ENCODE measurements around the gene NES.

Gene NES

GRCh38 chr1:156618853-156619581 is 58.2 kb downstream of the NES start, which contains the start of gene HAPLN2:
TSS of gene HAPLN2 (plus strand) at chr1:156619415. CDS start at chr1:156623491, 4,076 bp downstream.
- no peak for DNase-seq

Data from NCI-H1930 (cell line).